Stimulated activated CD8-positive, alpha-beta memory T cell treated with anti-CD3 and anti-CD28 coated beads, Interleukin-15, amount 100 ng/mL, for 1 hour (primary cell): ENCODE data around the gene ERC1.
A peak's percentile ranks its signal among the peaks of the same experiment; 100 is the strongest.

ENCODE experiments used
- DNase-seq: peaks from one replicate; pipeline ENCODE4 v3.0.0-alpha.2; 2020; ENCODE audit warnings: low read depth

Gene ERC1

GRCh38 chr12:990661-991349, at the start of gene ERC1:
Gene ERC1 (plus strand): TSS chr12:991223. CDS start chr12:1027904, 36,681 bp downstream.
- DNase-seq, result peak; percentile 53

- no peak for DNase-seq
Measured at GRCh38 chr12:943051-943450, 48.0 kb upstream of the ERC1 start.

DNA sequence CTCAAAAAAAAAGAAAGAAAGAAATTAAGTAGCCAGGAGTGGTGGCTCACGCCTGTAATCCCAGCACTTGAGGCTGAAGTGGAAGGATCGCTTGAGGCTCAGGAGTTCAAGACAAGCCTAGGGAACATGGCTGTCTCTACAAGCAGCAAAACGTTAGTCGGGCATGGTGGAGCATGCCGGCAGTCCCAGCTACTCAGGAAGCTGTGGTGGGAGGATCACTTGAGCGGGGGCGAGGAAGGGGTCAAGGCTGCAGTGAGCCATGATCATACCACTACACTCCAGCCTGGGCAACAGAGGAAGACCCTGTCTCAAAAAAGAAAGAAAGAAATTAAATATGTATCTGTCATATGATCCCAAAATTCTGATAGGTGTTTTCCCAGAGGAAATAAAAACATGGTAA, 46.8 kb upstream of the ERC1 start:
- no peak for DNase-seq

- no peak for DNase-seq
Measured at GRCh38 chr12:946212-946611, 44.8 kb upstream of the ERC1 start.

DNA sequence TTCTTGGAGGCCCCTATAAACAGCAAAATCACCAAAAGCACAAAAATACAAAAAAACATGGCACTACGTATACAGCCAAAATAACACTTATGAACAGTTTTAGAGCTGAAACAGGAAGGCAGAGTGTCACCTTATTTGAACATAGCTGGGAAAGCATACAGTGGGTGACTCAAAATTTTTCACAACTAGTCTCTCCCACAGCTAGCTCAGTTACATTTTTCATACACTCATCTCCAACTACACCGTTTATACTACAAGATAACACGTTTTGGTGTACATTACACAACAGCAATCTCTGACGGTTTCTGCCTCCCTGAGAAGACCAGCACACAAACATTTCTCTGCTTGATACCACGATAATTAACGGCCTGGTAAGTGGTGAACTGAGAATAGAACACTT, 44.4 kb upstream of the ERC1 start:
- no peak for DNase-seq

- no peak for DNase-seq
Measured at GRCh38 chr12:948238-948637, 42.8 kb upstream of the ERC1 start.

GRCh38 chr12:949453-950191, 41.4 kb upstream of the ERC1 start, which contains the start of gene RAD52:
Gene RAD52 (minus strand): TSS chr12:949694. CDS start chr12:933058, 16,636 bp downstream.
- DNase-seq, result peak; percentile 97

- no peak for DNase-seq
Measured at GRCh38 chr12:951176-951575, 39.8 kb upstream of the ERC1 start.

- DNase-seq, result no peak
Measured at GRCh38 chr12:953776-954175, 37.2 kb upstream of the ERC1 start.

DNA sequence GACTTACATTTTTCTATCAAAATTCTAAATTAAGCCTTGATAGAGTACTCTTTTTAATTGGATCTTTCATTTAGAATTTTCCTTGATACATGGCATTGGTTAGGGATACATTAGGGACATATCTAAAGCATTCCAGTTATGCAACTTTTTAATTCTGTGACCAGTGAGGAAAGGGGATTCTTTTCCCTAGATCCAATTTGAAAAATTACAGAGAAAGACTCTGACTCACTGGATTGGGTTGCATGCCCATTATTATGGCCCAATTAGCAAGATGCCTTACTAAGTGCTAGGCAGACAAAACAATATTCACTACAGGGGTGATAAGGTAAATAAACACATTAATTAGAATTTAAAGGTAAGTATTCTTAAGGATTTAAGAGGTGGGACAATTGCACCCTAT, 36.3 kb upstream of the ERC1 start:
- no peak for DNase-seq

DNA sequence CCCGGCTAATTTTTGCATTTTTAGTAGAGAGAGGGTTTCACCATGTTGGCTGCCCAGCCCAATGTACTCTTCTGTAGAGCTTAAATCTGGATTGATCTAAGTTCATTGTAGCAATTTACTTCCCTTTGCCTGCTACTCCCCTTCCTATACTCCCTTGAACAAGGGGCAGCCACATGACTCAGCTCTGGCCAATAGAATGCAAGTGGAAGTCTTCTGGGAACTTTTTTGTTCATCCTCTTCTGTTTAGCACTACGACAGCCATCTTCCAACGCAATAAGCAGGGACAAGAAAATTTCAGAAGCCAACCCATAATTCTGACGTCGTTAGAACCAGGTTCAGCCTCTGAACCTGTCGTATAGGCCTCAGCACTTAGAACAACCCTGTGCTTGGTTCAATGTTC, 35.1 kb upstream of the ERC1 start:
- no peak for DNase-seq

DNA sequence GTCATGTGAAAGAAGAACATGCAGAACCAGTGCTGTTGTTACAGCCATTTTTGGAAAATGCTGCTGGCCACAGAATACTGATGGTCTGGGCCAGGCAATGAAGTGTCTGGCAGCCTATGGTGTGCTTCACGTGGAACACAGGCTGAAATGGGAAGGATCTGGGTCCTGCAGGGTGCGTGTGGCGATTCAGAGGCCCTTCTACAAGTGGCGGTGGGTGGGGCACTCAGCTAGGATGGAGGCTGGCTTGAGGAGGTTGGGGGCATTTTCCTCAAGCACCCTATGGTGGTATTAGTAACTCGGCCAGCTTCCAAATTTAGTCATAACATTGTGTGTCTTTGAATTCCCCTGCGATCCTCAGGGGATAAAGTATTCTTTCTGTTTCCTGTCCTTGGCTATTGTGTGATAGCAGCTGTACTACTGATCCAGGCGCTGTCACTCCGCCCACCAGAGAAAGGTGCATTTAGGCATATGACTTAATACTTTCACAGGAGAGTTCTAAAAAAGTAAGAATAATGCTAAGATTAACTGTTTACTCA, 32.4 kb upstream of the ERC1 start:
- no peak for DNase-seq

DNA sequence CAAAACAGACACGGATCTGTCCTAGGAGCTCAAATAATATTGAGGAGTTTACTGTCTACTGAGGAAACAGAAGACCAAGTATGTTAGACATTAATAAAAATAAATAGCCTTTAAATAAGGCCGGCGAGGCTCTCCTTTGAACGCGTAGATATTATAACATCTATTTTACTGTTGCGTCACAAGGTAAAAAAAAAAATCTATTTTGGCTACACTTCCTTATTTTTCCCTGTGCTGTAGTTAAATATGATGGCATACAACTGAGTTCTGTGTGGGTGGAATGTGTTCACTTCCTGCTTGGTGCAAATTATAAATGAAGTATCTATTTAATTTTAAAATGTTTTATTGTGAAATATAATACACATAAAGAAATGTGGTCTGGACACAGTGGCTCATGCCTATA, 24.3 kb upstream of the ERC1 start:
- DNase-seq, result no peak

GRCh38 chr12:967641-968040, 23.4 kb upstream of the ERC1 start:
- DNase-seq, result no peak

DNA sequence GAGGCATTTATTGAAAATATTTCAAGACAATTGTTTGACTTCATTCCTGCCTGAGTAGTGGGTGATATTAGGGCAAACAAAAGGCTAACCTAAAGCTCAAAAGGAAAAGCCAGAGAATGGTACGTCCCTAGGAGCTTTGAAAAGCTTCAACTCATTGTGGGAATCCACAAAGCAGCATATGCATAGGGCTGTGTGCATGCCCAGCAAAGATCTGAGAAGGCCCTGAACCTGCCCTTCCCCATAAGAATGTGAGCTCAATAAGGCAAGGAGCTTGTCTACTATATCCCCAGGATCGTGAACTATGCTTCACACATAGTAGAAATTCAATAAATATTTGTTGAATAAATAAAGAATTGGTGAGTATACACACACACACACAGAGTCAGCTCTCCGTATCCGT, 22.5 kb upstream of the ERC1 start:
- DNase-seq, result no peak

GRCh38 chr12:969821-970220, 21.2 kb upstream of the ERC1 start:
- DNase-seq, result no peak

DNA sequence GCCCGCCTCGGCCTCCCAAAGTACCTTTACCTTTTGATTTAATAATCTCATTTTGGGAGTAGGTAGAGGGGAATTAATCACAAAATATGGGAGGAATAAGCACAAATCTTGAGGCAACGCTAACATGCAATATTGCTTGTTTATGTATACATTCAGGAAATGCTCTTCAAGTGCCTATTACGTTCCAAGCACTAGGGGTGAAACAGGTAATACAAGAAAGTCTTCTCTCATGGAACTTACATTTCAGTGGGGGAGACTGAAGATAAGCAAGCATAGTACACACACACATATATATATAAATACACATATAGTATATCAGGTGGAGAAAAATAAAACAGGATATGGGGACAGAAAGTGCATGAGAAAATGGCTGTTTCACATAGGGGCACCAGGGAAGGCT, 19.0 kb upstream of the ERC1 start:
- no peak for DNase-seq

GRCh38 chr12:974271-974862, 16.7 kb upstream of the ERC1 start:
- no peak for DNase-seq

- DNase-seq, result no peak
Measured at GRCh38 chr12:976644-977043, 14.4 kb upstream of the ERC1 start.

DNA sequence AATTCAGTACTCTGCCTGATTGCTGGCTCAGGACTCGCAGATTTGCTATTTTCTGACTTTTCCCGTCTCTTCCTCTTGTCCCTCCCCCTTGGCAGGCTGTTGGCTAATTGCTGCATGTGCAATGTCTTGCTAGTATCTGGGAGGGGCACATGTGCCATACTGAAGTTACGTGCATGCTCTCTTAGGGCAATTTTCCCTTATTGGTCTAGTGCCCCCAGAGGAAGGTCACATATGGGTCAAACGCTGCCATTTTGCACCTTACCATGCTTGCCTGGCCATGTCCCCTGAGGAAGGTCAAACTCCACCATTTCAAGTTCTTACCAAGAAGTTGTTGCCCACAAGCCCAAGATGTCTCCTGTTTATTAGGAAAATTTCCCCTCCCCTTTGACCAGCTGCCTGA, 13.9 kb upstream of the ERC1 start:
- DNase-seq, result no peak

DNA sequence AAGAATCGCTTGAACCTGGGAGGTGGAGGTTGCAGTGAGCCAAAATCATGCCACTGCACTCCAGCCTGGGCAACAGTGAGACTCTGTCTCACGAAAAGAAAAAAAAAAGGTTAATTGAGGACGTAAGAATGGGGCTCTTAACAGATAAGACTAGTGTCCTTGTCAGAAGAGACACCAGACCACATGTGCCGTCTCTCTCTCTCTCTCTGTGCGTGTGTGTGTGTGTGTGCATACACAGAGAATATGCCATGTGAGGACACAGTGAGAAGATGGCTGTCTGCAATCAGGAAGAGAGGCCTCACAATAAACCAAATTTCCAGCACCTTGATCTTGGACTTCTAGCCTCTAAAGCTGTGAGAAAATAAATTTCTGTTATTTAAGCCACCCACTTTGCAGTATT, 11.7 kb upstream of the ERC1 start:
- DNase-seq, result no peak

GRCh38 chr12:981176-981828, 9.7 kb upstream of the ERC1 start:
- no peak for DNase-seq

DNA sequence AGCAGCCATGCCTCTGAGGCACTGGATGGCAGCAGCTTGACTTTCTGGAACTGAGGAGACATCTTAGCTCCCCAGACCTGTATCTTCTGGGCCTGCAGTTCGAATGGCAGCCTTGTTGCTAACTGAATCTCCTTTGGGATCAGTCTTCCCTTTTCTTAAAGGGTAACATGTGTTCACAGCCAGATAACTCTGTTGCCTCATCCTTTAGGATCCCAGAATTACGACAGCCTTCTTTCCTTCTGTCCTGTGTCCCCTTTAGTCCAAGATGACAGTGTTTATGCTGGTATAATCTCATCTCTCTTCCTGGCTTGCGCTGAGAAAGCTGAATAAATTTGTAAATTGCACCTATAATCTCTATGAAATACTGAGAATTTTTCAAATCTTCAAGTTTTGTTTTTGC, 9.1 kb upstream of the ERC1 start:
- no peak for DNase-seq
